Heart left ventricle (tissue), 13 donors: ENCODE results near the gene RPS6KA2.

Experiments used
- POLR2A ChIP-seq, 2 donors: fragments of 450-650 bp; IDR thresholded peaks; one replicate each; pipeline ENCODE4 v1.6.1; 2017; ENCODE audit warnings: antibody characterized with exemption in 2 of 2, mild to moderate bottlenecking in 2 of 2, moderate library complexity in 2 of 2
- TF ChIP-seq, protein P1 (sequence below), 12 donors: fragments of 200-600 bp; sonication (generic) in 4 of 12; IDR thresholded peaks; one replicate each; pipeline versions ENCODE4 v1.5.0 to v1.8.0; 2018 to 2022; ENCODE audit warnings: antibody characterized with exemption in 12 of 12, mild to moderate bottlenecking in 5 of 12
- donor health status: ischemic (EF 13 %, LVEDD 7.1; RV severe dilation, severe dysfunction).
- donor health status: DM: no; HTN: yes; CAD: no.
- donor health status: DM: no; HTN: no; CAD: no.
- donor health status: ischemic (EF 25% LVEDD 6.9; RV normal size, moderate dysfunction).
- donor health status: ischemic (EF 25% LVEDD 5.7; RV mildly dilated, moderate dysfunction).
- donor health status: ischemic (EF 35%, LVEDD 5.7; RV mildly dilated, moderate dysfunction).
- donor health status: nonischemic (EF 11% LVEDD 7.7; RV severe dilation, severe dysfunction).
- donor health status: DM: yes; HTN: yes; CAD: no.
- donor health status: PGD.
- donor health status: ischemic (EF 29% LVEDD 5.4; RV normal size, mild dysfunction).
- donor health status: nonischemic (EF 23%, LVEDD 6.1; RV moderate dilation, normal function).

DNA sequence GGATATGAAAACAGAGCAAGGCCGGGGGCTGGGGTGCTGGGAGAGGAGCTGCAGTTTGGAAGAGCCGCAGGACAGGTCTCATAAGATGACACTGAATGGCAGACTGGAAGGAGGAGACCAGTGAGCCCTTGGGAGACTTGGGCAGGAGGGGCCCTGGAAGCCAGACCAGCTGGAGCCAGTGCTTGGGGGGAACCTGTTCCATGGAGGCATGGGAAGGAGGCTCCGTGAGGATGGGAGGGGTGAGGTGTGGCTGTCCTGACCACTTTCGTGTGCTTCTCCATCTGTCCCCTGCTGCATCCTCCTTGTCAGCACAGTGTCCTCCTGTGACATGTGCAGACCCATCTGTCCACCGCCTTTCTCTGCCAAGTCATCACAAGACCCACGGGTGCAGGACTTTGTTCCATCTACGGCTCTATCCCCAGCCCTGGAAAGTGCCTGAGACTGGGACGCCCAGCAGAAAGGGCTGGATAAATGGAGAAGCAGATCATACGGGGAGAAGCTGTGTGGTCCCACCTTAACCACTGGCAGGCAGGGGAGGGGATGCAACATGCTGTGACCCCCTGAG lies 159.5 kb downstream of the RPS6KA2 start:
- TF ChIP-seq, protein P1, sequence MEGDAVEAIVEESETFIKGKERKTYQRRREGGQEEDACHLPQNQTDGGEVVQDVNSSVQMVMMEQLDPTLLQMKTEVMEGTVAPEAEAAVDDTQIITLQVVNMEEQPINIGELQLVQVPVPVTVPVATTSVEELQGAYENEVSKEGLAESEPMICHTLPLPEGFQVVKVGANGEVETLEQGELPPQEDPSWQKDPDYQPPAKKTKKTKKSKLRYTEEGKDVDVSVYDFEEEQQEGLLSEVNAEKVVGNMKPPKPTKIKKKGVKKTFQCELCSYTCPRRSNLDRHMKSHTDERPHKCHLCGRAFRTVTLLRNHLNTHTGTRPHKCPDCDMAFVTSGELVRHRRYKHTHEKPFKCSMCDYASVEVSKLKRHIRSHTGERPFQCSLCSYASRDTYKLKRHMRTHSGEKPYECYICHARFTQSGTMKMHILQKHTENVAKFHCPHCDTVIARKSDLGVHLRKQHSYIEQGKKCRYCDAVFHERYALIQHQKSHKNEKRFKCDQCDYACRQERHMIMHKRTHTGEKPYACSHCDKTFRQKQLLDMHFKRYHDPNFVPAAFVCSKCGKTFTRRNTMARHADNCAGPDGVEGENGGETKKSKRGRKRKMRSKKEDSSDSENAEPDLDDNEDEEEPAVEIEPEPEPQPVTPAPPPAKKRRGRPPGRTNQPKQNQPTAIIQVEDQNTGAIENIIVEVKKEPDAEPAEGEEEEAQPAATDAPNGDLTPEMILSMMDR (IDR thresholded peaks at IDR 0.05), result no peak
- TF ChIP-seq POLR2A (IDR thresholded peaks at IDR 0.05), result no peak
